Adrenal gland (tissue), 5 donors: ENCODE results near the gene PCYOX1L.

Experiments used
- CTCF ChIP-seq, 6 experiments: fragments of 450-650 bp in 4 of 6; fragments of 200-600 bp in 2 of 6; sonication (generic) in 1 of 6; IDR thresholded peaks; 1 replicate in 5 of 6; 2 replicates in 1 of 6; pipeline versions ENCODE4 v1.5.1 to v1.8.0; 2016 to 2021; ENCODE audit warnings: antibody characterized with exemption in 6 of 6, mild to moderate bottlenecking in 2 of 6, moderate library complexity in 1 of 6
- POLR2A ChIP-seq, 2 donors: fragments of 450-650 bp; IDR thresholded peaks; one replicate each; pipeline ENCODE4 v1.6.1; 2017; ENCODE audit warnings: antibody characterized with exemption in 2 of 2, mild to moderate bottlenecking in 2 of 2, moderate library complexity in 1 of 2
- donor health status: DM: no; HTN: no; CAD: no.

GRCh38 chr5:149406979-149407306 is 49.1 kb downstream of the PCYOX1L start:
- no peak for TF ChIP-seq CTCF (IDR thresholded peaks at IDR 0.05)
- no peak for TF ChIP-seq POLR2A (IDR thresholded peaks at IDR 0.05)
